Activated CD4-positive, alpha-beta T cell treated with anti-CD3 and anti-CD28 coated beads for 1 hour (primary cell): Measurements from ENCODE around the gene CFAP52.
"Not testable (repeated sequence)": the region's sequence is repeated elsewhere in the genome, so short reads cannot be mapped to it uniquely, and the experiment has no call there.

Source experiments
- DNase-seq: peaks from one replicate; pipeline ENCODE4 v3.0.0-alpha.2; 2020

CFAP52 gene

GRCh38 chr17:9576521-9577372 lies at the start of gene CFAP52:
CFAP52 (plus strand) TSS chr17:9576642; CDS start chr17:9576696, 54 bp downstream.
- peak; percentile 68 for DNase-seq

- no peak for DNase-seq
These were observed 48.7 kb upstream of the CFAP52 start for GRCh38 chr17:9527788-9528187.

- no peak for DNase-seq
These were observed 47.3 kb upstream of the CFAP52 start for GRCh38 chr17:9529033-9529700.

- DNase-seq, result no peak
These were observed 45.4 kb upstream of the CFAP52 start for GRCh38 chr17:9531034-9531433.

- no peak for DNase-seq
These were observed 43.7 kb upstream of the CFAP52 start for GRCh38 chr17:9532715-9533114.

- no peak for DNase-seq
These were observed 43.0 kb upstream of the CFAP52 start for GRCh38 chr17:9533441-9533840.

- no peak for DNase-seq
These were observed 40.4 kb upstream of the CFAP52 start for GRCh38 chr17:9536061-9536460.

- DNase-seq, result no peak
These were observed 39.2 kb upstream of the CFAP52 start for GRCh38 chr17:9537177-9537776.

GRCh38 chr17:9538626-9539025 lies 37.8 kb upstream of the CFAP52 start:
- no peak for DNase-seq

- DNase-seq, result no peak
These were observed 34.7 kb upstream of the CFAP52 start for GRCh38 chr17:9541718-9542117.

GRCh38 chr17:9544221-9544620 lies 32.2 kb upstream of the CFAP52 start:
- no peak for DNase-seq

- no peak for DNase-seq
These were observed 27.2 kb upstream of the CFAP52 start for GRCh38 chr17:9549215-9549614.

- DNase-seq, result no peak
These were observed 23.3 kb upstream of the CFAP52 start for GRCh38 chr17:9553181-9553580.

GRCh38 chr17:9553596-9553995 lies 22.8 kb upstream of the CFAP52 start:
- DNase-seq, result no peak

GRCh38 chr17:9554715-9555114 lies 21.7 kb upstream of the CFAP52 start:
- not testable (repeated sequence) for DNase-seq

- no peak for DNase-seq
These were observed 19.2 kb upstream of the CFAP52 start for GRCh38 chr17:9557161-9557755.

- DNase-seq, result no peak
These were observed 18.6 kb upstream of the CFAP52 start for GRCh38 chr17:9557857-9558256.

- no peak for DNase-seq
These were observed 12.3 kb upstream of the CFAP52 start for GRCh38 chr17:9564104-9564503.

GRCh38 chr17:9566067-9566466 lies 10.4 kb upstream of the CFAP52 start:
- DNase-seq, result no peak

- not testable (repeated sequence) for DNase-seq
These were observed 9.7 kb upstream of the CFAP52 start for GRCh38 chr17:9566739-9567138.

- no peak for DNase-seq
These were observed 8.4 kb upstream of the CFAP52 start for GRCh38 chr17:9568004-9568403.

GRCh38 chr17:9568957-9569588 lies 7.4 kb upstream of the CFAP52 start:
- no peak for DNase-seq

GRCh38 chr17:9571201-9571600 lies 5.2 kb upstream of the CFAP52 start:
- DNase-seq, result no peak
